HG02610 (cell line): ENCODE data around the gene HES2.
"Not testable (repeated sequence)": the region's sequence is repeated elsewhere in the genome, so short reads cannot be mapped to it uniquely, and the experiment has no call there.

Source experiments
- ATAC-seq: cut with Tn5 transposase; IDR thresholded peaks from one replicate; pipeline ENCODE4 v1.9.1; 2021; ENCODE audit warnings: mild to moderate bottlenecking, moderate library complexity; ENCODE audit not compliant: unreplicated experiment

Gene HES2

DNA sequence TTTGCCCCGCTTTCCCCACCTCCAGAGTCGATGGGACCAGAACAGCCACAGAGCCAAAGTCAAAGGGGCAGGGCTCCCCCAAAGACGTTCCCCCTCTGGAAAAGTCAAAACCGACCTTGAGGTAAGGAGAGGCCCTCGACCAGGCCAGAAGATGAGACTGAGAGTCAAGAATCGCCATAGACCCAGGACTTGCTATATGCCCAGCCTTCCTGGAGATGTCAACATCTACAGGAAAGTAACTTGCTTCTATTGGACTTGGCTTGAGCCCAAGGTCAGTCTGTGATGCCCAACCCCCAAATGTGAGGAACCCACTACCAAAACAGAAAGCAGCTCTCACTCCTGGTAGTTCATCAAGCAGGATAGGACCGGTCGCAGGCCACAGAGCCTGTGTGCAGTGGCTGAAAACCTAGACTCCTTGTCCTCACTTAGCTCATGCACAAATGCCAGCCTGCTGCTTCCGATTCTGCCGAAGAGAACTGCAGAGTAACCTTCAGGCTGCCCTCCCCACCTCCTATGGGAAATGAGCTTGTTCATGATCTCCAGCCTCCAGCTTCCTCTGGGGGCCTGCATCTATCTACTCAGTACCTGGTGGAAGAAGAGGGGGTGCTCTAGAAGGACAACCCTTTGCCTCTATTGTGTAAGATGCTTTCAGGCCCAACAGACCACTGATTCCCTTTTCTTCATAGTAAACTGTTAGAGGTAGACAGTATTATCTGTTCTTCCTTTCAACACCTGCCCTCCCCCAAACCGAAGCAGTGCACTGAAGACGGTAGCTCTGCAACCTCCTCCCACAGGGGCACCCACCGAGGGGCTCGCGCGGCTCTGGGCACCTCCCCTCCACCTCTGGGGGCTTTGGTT, 27.5 kb downstream of the HES2 start:
- ATAC-seq = no peak

DNA sequence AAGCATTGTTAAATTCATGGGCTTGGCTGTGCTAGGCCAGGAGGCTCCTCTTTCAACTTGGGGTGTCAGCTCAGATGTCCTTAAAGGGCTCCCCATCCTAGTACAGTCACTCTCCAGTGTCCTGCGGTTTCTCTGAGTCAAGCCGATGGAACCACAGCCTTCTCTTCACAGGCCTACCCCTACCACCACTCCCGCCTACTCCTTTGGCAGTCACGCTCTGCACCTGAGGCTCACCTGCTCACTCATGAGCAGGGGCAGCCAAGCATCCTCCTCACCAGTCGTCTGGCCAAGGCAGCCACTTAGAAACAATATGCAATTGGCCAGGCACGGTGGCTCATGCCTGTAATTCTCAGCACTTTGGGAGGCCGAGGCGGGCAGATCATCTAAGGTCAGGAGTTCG, 29.7 kb downstream of the HES2 start:
- ATAC-seq = no peak

DNA sequence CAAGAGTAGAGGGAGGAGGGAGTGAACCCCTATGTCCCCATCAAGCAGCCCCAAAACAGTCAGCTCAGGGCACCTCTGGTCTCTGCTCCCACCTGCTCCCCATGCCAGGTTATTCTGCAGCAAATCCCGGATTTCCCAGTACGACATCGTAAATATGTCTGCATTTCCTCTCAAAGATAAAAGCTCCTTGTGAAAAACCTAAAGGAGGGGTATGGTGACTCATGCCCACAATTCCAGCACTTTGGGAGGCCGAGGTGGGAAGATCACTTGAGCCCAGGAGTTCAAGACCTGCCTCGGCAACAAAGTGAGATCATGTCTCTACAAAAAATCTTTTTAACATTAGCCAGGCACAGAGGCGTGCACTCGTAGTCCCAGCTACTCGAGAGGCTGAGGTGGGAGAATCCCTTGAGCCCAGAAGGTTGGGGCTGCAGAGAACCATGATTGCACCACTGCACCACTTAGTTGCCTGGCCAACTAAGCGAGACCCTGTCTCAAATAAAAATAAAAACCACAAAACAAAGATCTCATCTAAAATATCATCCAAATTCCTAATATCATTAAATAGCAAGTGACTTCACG, 33.3 kb downstream of the HES2 start:
- ATAC-seq = no peak

DNA sequence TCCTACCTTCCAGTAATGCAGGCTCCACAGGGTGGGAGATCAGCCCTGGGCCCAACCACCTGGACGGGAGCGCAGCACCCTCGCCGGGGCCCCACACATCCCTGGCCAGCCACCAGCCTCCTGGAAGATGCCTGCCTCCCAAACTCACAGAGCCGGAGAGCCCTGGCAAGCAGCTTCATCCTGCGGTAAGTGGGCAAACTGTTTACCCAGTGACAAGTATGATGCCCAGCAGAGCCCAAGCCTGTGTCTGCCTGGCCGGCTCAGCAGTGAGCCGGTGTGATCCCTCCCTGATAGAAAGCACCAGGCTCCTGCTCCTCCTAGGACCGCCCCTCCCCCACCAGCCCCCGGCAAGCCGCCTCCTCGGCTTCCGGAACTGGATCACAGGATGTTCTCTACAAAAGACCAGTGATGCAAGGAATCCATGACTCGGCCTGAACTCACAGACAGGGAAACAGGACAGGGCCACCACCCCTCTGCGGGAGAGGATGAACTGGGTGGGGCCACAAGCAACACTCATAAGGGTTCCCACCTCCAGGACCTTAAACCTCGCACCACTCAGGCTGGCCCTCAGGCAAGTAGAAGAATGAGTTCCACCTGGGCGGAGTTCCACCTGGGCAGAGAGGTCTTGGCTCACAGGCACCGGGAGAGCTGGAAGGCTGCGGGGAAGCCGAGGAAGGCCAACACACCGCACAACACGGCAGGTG, 34.1 kb downstream of the HES2 start:
- ATAC-seq = no peak

DNA sequence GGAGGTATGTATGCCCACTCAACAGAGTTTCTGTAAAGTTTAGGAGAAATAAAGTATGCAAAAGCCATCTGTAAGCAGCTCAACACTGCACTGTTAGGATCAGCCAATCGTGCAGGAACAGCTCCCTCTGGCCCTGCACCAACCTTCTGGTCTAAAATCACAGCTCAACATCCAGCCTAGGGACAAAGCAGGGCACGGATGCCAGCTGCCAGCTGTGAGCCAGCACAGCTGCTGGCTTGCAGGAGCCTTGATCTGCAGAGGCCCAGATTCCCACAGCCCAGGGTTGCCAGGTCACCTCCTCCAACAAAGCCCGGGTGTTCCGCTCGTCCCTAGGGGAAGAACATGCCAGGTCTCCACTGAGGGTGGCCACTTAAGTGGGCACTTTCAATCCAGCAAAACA, 34.8 kb downstream of the HES2 start:
- ATAC-seq = no peak

DNA sequence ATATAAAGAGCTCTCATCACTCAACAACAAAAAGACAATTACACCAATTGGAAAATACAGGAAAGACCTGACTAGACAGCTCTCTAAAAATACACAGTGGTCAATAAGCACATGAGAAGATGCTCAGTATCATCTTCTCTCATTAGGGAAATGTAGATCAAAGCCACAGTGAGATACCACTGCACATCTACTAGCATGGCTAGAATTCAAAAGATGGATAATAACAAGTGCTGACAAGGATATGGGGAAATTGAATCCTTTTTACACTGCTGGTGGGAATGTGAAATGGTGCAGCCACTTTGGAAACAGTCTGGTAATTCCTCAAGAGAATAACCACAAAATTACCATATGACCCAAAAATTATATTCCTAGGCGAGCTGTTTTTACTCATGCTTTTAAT, 35.6 kb downstream of the HES2 start:
- no peak for ATAC-seq

DNA sequence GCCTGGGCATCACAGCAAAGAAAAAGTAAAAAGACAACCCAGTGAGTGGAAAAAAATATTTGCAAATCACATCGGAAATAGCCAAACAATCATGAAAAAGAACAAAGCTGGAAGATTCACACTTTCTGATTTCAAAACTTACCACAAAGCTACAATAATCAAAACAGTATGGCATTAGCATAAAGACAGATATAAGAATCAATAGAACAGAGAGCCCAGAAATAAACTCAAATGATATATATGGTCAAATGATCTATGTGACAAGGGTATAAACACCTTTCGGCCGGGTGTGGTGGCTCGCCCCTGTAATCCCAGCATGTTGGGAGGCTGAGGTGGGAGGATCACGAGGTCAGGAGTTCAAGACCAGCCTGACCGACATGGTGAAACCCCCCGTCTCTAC, 39.7 kb downstream of the HES2 start:
- no peak for ATAC-seq

DNA sequence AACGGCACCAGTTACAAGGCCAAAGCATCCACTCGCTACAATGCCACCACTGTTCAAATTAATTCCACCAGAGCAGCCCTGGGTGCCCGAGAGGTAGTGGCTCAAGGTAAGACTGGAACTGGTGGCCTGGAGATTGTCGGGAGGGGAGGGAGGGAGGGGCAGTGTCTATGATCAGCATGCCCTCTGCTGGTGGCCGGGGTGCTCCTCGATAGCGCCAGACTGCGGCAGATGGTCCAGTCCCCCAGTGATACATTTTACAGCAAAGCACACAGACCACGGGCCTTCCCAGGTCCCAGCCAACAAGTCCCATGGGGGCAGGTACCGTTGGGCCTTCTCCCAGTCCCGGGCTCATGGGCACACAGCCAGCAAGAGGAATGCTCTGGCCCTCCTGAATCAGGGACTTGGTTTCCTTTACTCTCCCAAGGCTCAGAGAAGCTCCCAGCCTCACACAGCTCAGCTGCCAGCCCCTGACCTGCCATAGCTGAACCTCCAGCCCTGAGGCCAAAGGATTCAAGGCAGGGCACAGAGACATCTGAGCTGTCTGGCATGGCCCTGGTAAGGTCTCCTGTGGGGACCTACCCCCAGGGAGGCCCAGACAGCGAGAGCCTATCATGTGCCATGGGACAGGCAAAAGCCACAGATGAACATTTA, 41.5 kb downstream of the HES2 start:
- no peak for ATAC-seq

DNA sequence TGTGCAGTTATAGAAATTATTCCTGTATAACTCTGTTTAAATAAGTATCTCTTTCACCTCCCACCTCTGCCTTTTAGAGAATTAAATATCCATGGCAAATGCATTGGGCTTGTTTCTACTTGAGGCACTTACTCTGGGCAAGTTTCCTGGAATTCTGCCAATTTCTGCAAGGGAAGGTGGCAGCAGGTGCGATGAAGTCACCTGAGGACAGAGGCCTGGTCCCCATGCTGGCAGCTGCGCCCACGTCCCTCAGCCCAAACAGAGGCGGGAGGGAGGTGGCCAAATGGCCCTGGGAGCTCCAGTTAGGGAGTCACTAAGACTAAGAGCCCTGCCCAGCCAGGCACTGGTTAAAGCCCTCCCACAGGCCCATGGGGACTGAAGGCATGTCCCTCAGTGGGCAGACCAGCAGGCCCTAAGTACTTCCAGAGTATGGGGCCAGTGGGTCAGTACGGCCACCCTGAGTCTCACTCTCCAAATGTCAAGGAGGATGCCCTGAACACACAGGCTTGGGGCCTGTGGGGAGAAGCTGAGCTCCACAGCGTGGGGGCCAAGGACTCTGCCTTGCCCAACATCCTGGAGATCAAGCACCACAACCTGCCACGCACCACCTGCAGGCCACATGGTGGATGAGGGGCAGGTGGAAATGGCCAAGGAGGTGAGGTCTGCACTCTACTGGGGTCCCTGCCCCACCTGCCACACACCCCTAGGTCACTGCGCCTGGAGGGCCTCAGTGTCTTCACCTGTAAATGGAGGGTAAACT, 45.6 kb downstream of the HES2 start:
- ATAC-seq = no peak

DNA sequence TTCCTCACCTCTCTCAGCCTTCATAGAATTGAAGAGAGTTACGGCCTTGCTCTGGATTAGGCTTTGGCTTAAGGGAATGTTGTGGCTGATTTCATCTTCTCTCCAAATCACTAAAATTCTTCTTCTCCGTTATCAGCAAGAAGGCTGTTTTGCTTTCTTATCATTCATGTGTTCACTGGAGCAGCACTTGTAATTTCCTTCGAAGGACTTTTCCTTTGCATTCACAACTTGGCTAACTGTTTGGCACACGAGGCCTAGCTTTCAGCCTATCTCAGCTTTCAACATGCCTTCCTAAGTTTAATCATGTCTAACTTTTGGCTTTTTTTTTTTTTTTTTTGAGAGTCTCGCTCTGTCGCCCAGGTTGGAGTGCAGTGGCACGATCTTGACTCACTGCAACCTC, 47.5 kb downstream of the HES2 start:
- ATAC-seq = not testable (repeated sequence)

DNA sequence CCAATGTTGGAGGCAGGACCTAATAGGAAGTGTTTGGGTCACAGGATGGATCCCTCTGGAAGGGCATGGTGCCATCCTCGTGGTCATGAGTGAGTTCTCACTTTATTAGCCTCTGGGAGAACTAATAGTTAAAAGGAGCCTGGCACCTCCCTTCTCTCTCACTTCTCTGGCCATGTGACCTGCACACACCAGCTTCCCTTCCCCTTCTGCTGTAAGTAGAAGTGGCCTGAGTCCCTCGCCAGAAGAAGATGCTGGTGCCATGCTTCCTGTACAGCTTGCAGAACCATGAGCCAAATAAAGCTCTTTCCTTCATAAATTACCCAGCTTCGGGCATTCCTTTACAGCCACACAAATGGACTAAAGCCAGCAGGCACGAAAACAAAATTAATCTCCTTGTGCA, 49.7 kb downstream of the HES2 start:
- ATAC-seq = no peak

DNA sequence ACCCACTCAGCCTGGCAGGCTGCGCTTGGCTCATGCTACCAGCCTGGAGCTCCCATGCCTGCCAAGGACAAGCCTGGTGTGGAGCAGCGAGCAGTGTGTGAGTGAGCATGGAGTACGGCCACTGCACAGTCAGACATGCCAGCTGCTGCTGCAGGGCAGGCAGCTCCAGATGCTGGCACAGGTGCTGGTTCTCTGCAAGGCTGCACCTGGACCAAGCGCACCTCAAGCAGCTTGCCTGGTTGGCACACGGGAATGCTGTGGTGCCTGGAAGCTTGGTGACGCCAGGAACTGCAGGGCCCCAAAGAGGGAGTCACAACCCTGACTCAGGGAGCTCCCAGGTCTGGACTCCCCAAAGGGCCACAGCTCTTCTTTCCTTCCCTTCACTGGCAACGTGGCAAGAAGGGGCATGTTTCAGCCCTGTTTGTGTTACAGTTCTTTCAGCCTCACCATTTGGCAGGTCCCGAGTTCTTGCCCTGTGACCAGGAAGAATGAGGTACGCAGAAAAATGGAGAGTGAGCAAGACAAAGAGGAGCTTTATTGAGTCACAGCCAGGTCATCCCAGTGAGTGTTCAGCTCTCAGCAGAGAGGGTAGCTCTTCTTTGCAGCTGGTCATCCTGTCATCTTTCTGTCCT, 52.2 kb downstream of the HES2 start:
- no peak for ATAC-seq

DNA sequence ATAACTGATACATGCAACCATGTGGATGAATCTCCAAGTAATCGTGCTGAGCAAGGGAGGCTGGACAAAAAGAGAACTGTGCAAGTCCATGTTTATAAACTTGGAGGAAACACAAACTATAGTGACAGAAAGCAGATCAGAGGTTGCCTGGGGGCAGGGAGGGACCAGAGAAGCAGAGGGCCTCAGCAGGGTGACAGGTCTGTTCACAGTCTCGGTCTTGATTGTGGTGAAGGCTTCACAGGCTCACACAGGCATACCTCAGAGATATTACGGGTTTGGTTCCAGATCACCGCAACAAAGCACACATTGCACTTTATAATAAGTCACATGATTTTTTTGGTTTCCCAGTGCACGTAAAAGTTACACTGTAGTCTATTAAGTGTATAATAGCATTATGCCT, 54.7 kb downstream of the HES2 start:
- no peak for ATAC-seq

DNA sequence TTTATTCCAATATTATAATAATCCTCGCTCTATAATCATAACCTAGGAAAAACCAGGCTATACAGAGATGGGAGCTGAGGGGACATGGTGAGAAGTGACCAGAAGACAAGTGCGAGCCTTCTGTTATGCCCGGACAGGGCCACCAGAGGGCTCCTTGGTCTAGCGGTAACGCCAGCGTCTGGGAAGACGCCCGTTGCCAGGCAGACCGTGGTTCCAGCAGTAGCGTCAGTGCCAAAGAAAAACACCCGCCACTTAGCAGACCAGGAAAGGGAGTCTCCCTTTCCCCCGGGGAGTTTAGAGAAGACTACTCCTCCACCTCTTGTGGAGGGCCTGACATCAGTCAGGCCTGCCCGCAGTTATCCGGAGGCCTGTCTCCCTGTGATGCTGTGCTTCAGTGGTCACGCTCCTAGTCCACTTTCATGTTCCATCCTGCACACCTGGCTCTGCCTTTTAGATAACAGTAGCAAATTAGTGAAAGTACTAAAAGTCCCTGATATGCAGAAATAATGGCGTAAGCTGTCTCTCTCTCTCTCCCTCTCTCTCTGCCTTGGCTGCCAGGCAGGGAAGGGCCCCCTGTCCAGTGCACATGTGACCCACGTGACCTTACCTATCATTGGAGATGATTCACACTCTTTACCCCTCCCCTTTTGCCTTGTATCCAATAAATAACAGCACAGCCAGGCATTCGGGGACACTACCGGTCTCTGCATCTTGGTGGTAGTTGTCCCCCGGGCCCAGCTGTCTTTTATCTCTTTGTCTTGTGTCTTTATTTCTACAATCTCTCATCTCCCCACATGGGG, 56.4 kb downstream of the HES2 start:
- not testable (repeated sequence) for ATAC-seq
